MG63 (cell line): Measurements from ENCODE around the gene CAMKK1. TPM values are rescaled to one million over a fixed set of nuclear protein-coding genes. Genes with fewer than 3 reads are reported as not detected.

ENCODE experiments used
- DNase-seq: peaks from one replicate; pipeline ENCODE4 v3.0.0-alpha.2; 2020
- H3K27me3 ChIP-seq: fragments of 250-450 bp; sonication (Bioruptor Pico); 2 replicates; pipeline ENCODE4 v1.5.1; 2020; ENCODE audit warnings: mild to moderate bottlenecking, moderate library complexity
- H3K36me3 ChIP-seq: fragments of 250-450 bp; sonication (Bioruptor Pico); 2 replicates; pipeline ENCODE4 v1.5.1; 2020; ENCODE audit warnings: mild to moderate bottlenecking, moderate library complexity
- H3K4me3 ChIP-seq: fragments of 250-450 bp; sonication (Bioruptor Pico); 2 replicates; pipeline ENCODE4 v1.5.1; 2020; ENCODE audit warnings: mild to moderate bottlenecking, moderate library complexity
- H3K9me3 ChIP-seq: fragments of 250-450 bp; sonication (Bioruptor Pico); 2 replicates; pipeline ENCODE4 v1.5.1; 2020; ENCODE audit warnings: mild to moderate bottlenecking, moderate library complexity
- total RNA-seq: library from RNA; depleted of rRNA; stranded (reverse); fragments of >200 nt; shearing (Covaris generic); gene quantifications from 2 replicates; pipeline ENCODE4 v1.2.3, GENCODE V29; 2014; ENCODE audit warnings: low replicate concordance; rRNA removed

The CAMKK1 gene
- total RNA-seq: 3.1 and 3.9 TPM in 2 replicates

DNA sequence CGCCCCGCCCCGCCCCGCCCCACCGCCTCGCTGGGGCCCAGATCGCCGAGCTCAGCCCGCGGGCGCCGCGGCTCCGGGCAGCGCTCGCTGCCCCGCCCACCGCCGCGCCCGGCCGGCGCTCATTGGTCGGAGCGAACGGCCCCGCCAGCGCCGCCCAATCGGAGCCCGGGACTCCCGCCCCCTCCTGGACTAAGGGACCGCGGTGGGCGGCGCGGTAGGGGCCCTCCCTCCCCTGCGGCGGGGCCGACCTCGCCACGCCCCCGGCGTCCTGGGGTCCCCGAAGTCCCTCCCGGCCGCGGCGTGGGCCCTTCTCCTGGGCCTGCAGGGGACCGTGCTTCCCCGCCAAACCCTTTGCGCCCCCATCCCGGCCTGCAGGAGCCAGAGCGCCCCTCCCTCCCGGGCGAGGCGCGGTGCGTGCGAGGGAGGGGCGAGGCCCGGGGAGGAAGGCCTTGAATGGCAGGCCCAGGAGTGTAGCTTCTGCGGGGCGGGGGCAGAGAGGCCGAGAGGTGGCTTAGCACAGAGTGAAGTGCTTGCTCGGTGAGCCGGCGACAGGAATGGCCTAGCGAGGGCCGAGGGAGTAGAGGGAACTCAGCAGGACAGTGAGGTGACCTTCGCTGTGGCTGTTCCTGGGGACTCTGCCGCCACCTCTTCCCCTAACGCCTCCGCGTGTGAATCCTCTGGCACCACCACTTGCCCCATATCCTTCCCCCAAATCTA is at the start of gene CAMKK1:
CAMKK1 (minus strand) TSS at position 51 of the 717 bp plus-strand sequence. CDS start 7,366 bp downstream, outside the sequence.
- no peaks in the 10 kb centered on the region for H3K36me3 ChIP-seq
- DNase-seq: peak; percentile 84

DNA sequence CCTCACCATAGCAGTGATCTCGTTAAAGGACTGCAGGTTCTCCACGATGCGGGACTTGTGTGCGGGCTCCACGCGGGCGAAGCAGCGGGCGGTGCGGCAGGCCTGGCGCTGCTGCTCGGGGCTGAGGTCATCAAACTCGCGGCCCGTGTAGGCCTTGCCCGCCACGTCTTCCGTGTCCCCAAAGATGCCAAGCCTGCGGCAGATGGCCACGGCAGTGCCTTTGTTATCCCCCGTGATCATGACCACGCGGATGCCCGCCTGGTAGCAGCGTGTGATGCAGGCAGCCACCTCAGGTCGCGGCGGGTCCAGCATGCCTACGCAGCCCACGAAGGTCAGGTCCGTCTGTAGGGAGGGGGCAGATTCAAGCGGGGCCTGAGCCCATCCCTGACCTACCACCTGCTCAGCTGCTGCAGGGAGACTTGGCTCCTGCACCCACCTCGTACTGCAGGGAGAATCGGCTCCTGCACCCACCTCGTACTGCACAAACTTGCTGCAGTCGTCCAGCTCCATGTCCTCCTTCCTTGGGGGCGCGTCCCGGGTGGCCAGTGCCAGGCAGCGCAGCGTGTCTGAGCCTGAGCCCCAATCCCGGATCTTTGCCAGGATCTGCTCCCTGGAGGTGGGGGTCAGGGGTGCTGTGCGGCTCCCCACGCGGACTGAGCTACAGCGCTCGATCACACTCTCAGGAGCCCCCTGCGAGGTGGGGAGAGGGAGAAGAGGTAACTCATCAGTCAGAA is 48.3 kb upstream of the CAMKK1 start:
- DNase-seq: no peak
- H3K27me3 ChIP-seq: no peaks in the 10 kb centered on the region

More for the DNA sequence above, at the start of gene CAMKK1:
- Histone ChIP-seq H3K4me3 (peak within 1 kb of the TSS; percentile 56), H3K9me3 (no peaks in the 10 kb centered on the region), H3K27me3 (no peaks in the 10 kb centered on the region)

DNA sequence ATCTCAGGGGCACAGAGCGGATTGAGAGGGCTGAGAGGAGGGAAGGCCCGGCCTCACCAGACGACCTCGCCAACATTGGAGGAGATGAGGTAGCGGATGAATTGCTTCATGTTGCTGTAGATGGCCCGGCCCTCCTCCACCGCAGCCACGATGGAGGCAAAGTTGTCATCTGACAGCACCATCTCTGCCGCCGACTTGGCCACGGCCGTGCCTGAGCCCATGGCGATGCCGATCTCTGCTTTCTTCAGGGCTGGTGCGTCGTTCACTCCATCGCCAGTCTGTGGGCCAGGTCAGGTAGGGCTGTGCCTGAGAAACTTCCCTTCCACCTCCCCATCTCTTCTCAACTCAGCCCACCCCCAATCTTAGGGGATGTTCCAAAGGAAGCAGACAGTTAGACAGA is 44.5 kb upstream of the CAMKK1 start:
- Histone ChIP-seq H3K9me3 (no peaks in the 10 kb centered on the region), H3K36me3 (no peaks in the 10 kb centered on the region), H3K4me3 (no peak overlapping the region), H3K27me3 (no peaks in the 10 kb centered on the region)
- DNase-seq: no peak

More for the DNA sequence above, 48.3 kb upstream of the CAMKK1 start:
- Histone ChIP-seq H3K4me3 (no peak overlapping the region), H3K9me3 (no peaks in the 10 kb centered on the region), H3K36me3 (no peaks in the 10 kb centered on the region)

DNA sequence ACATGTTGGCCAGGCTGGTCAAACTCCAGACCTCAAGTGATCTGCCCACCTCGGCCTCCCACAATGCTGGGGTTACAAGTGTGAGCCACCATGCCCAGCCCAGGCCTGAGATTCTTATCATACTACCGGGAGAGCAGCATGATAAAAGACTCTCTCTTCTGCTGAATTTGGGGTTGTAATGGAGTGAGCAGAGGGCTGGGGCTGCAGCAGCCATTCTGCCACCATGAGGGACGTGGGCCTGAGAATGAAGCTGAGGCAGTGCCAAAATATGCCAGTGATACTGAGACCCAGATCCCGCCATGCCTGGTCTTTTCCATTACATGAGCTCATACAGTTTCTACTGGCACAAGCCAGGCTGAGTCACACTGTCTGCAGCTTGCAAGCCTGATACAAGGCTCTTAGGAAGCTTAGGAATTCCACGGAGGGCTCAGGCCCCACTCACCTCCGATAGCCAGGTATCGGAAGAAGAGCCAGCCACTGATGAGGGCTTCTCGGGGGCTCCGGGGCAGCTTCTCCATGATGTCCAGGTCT is 43.0 kb upstream of the CAMKK1 start:
- Histone ChIP-seq H3K4me3 (no peak overlapping the region), H3K36me3 (no peaks in the 10 kb centered on the region), H3K9me3 (no peaks in the 10 kb centered on the region), H3K27me3 (no peaks in the 10 kb centered on the region)
- peak; percentile 47 for DNase-seq

DNA sequence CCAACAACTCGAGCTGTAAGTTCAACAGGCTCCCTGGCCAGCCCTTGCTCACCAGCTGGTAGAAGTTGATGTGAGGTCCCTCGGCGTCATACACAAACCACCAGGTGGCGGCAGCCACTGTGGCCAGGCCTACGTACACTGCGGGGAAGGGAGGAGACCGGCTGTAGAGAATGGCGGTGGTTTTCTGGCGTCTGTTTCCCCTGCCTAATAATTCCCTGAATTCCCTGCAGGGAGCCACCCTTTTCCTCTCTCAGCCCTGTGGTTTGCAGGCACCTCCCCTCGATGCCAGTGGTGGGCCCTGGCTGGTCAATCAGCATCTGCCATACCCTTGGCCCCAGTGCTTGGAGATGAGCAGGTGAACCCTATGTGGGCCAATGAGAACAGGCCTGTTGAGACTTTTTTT is 42.3 kb upstream of the CAMKK1 start:
- Histone ChIP-seq H3K27me3 (no peaks in the 10 kb centered on the region), H3K36me3 (no peaks in the 10 kb centered on the region), H3K4me3 (no peak overlapping the region), H3K9me3 (no peaks in the 10 kb centered on the region)
- DNase-seq: no peak

DNA sequence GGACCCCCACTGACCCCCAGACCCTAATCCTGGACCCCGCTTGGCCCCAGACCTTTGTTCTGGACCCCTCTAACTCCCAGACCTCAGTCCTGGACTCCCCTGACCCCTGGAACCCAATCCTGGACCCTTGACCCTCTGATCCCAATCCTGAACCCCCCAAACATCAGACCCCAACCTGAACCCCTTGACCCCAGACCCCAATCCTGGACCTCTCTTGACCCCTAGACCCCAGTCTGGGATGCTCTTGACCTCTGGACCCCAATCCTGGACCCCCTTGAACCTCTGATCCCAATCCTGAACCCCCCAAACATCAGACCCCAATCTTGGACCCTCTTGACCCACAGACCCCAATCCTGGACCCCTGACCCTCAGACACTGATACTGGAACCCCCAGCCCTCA is 36.9 kb upstream of the CAMKK1 start:
- Histone ChIP-seq H3K9me3 (no peaks in the 10 kb centered on the region), H3K27me3 (no peaks in the 10 kb centered on the region)

DNA sequence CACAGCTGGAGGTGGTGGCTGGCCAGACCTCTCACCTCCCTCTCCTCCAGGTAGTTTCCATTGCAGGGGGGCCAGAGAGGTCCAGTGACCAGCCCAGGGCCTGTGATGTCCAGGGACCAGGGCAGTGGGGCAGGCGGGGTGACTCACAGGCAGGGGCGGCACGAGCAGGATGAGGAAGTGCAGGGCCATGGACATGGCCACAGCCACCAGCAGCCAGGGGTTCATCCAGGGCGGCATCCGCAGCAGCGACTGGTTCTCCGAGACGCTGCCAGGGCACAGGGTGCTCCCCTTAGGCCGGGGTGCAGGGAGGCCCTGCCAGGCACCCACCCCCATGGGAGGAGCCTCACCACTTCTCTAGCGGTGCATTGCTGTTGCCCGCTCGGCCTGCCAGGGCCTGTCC is 36.3 kb upstream of the CAMKK1 start:
- Histone ChIP-seq H3K9me3 (no peaks in the 10 kb centered on the region), H3K27me3 (no peaks in the 10 kb centered on the region), H3K4me3 (no peak overlapping the region), H3K36me3 (no peaks in the 10 kb centered on the region)
- DNase-seq: no peak

More for the DNA sequence above, 36.9 kb upstream of the CAMKK1 start:
- no peak for DNase-seq
- no peaks in the 10 kb centered on the region for H3K36me3 ChIP-seq
- no peak overlapping the region for H3K4me3 ChIP-seq

DNA sequence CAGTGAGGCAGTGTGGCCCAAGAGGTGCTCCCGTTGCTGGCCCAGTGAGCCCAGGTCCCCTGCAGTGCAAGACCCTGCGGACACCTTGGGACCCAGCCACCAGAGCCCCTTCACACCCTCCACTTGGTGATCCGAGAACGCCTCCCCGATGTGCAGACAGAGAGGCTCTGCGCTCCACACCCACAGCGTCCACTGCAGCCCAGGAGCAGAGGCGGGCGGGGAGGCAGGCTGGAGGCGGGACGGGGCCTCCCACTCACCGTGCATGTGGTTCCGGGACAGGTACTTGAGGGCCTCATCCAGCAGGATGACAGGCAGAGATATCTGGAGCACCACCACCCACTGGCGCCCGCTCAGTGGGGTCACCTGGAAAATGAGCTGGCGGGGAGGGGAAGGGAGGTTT is 35.6 kb upstream of the CAMKK1 start:
- Histone ChIP-seq H3K36me3 (no peaks in the 10 kb centered on the region), H3K9me3 (no peaks in the 10 kb centered on the region), H3K27me3 (no peaks in the 10 kb centered on the region), H3K4me3 (no peak overlapping the region)
- DNase-seq: no peak

DNA sequence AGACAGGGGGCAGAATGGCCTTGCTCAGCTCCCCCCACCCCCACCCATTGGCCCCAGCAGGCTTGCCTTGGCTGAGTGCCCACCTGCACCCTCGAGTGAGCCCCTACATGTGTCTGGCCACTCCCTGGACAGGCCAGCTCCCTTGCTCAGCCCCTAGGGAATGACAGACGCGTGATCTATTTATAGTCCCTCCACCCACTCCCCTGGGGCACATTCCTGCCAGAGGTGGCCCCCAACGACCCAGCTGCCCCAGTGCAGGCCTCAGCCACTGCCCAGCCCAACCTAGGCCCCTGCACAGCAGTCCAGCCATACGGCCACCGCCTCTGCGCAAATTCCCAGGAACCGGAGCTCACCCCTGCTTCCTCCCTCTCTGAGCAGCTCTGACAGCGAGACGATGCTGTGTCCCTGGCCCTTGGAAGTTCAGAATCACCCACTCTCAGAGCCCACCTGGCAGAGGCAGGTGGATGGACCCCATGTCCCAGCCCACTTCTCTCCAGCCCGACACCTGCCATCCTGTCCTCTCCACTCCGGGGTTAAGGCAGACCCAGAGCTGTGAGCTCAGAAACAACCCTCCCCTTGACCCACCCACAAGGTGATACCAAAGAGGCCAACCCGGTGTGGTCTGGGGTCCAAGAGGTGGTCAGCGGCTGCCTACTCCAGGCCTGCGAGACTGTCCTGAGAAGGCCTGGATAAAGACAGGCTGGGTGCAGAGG is 34.9 kb upstream of the CAMKK1 start:
- DNase-seq: no peak
- Histone ChIP-seq H3K36me3 (no peaks in the 10 kb centered on the region), H3K27me3 (no peaks in the 10 kb centered on the region), H3K4me3 (no peak overlapping the region), H3K9me3 (no peaks in the 10 kb centered on the region)

DNA sequence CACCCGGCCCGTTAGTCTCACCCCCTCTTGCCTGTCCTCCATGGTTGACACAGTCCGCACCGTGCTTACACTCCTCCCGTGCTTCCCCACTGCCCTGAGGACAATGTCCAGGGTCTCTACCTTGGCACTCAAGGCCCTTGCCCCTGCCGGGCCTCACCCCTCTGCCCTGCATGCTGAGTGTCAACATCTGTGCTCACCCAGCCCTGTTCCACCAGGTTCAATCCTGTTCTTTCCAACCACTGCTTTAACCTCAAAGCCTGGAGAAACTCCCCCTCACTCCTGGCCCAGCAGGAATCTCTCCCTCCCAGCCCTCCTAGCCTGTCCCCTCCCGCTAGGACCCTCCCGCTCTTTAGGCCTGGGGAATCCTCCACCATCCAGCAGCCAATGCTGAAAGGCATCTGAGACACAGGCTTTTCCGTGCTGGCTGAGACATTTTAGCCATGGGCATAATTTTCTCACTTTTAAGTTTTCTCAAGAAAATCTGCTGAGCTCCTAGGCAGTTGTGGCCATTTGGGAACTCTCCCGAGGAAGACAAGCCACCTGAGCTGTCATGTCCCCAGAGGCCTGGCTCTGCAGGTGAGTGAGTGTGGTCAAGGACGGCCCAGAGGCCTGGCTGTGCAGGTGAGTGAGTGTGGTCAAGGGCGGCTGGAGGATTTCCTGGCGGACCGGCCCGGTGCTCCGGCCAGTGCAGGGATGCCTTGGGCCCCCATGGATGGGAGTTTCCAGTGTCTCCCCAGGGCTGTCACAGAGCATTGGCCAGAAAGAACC is 34.2 kb upstream of the CAMKK1 start:
- no peaks in the 10 kb centered on the region for H3K27me3 ChIP-seq
- H3K9me3 ChIP-seq: no peaks in the 10 kb centered on the region
- H3K4me3 ChIP-seq: no peak overlapping the region
- H3K36me3 ChIP-seq: no peaks in the 10 kb centered on the region
- no peak for DNase-seq

DNA sequence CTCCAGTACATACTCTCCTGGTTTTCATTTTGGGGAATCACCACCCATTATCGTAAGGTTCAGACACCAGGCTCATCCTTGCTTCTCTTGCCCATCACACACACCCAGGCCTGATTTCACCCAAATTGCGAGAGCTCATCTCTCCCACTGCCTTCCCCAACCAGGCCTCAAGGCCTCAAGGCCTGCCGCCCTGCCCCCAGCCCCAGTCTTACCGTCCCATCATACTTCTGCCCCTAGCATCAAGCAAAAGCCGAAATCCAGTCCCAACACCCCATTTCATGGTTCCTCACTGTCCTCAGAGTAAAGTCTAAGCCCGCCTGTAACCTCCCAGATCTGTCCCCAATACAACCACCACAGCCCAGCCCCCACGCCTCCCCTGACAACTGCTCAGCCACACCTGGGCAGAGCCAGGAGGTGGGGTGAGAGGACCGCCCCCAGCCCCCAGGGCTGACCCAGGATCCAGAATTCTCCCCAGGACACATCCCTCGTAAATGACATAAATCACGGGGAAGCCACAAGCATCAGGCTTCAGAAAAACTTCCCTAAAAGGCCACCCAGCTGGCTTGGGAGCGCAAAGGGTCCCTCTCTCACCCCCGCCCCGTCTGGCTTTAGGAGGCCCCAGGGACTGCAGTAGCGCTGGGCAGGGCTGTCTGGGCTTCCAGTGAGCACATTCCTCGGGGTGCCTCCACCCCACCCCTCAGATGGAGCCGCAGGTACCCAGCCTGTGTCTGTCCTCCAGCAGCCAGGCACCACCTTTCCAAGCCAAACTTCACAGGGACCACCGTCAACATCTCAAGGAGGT is 33.0 kb upstream of the CAMKK1 start:
- no peaks in the 10 kb centered on the region for H3K27me3 ChIP-seq
- no peaks in the 10 kb centered on the region for H3K36me3 ChIP-seq
- H3K9me3 ChIP-seq: no peaks in the 10 kb centered on the region
- no peak for DNase-seq
- no peak overlapping the region for H3K4me3 ChIP-seq

DNA sequence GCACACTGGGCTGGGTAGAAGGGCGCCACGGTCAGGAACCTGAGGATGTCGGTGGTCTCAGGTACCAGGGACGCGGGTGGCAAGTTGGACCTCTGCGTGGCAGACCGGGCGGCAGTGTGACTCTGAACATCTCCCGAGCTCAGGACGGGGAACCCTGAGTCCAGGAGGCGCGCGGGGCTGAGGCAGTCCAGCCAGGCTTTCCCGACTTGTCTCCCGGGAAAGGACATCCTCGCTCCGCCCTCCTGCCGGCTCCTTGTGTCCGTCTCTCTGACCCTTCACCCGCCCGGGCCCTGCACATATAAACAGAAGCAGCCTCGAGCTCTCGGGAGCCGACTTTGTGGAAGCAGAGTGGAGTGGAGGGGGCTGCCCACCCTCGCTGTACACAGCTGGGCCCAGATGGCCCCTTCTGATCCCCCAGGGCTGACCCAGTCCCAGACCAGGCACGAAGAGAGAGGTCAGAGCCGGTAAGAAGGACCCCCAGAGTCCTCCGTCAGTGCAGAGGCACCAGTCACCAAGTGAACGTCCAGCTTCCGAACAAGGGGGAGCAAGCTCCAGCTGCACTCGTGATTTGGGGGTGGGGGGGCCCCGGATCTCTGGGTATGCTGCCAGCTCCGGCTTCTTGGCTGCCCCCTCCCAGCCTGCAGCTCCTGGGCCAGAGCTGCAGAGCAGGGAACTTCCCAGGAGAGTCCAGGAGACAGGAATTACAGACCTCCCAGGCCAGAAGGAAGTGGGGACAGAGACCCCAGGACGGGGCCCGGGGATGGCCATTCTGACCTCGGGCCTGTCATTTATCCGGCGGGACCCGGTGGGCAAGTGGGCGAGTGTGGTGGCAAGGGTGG is 31.9 kb upstream of the CAMKK1 start:
- H3K9me3 ChIP-seq: no peaks in the 10 kb centered on the region
- H3K27me3 ChIP-seq: no peaks in the 10 kb centered on the region
- no peaks in the 10 kb centered on the region for H3K36me3 ChIP-seq
- no peak for DNase-seq
- no peak overlapping the region for H3K4me3 ChIP-seq

DNA sequence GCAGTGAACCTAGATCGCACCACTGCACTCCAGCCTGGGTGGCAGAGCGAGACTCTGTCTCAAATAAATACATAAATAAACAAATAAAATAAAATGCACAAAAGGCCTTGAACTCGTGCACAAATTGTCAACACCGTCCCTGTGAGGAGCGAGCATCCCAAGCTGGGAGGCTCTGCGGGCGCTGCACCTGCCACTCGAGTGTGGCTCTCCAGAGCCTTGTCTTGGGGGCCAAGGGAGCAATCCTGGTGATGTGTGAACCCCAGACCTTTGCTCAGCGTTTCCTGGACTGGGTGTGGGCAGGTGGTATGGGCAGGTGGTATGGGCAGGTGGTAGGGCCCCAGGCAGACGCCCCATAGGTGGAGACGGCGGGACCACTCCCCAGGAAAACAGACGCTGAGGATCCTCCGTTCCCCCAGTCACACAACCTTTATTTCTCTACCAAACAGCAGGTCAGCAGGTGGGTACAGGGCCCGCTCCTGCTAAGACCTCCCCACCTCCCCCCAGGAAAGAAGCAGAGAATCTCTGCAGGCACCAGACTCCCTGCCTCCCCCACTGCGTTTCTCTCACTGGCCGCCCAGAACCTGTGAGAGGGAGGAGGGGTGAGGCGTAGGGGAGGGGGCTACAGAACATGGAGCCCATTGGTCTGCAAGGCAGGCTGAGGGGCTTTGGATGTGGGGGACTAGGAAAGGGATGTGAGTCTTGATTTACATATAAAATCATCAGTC is 30.8 kb upstream of the CAMKK1 start:
- Histone ChIP-seq H3K27me3 (no peaks in the 10 kb centered on the region), H3K4me3 (no peak overlapping the region), H3K36me3 (no peaks in the 10 kb centered on the region), H3K9me3 (no peaks in the 10 kb centered on the region)
- DNase-seq: no peak

DNA sequence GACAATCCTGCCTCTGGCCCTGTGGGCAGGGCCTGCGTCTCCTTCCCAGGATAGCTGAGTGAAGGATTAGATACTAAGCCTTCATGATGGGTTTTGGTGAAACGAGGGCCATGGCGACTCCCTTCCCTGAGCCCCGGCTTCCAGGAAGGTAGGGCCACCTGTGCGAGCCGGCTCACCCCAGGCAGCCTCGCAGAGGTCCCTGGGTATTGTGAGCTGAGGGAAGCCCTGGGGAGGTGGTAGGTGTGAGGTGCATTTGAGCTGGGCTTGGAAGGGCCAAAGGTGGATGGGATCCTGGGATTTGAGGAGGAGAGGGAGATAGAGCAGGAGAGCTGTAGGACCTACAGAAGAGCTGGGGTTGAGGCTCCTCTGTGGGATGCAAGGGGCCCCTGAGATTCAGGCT is 29.9 kb upstream of the CAMKK1 start:
- Histone ChIP-seq H3K36me3 (no peaks in the 10 kb centered on the region), H3K9me3 (no peaks in the 10 kb centered on the region), H3K27me3 (no peaks in the 10 kb centered on the region), H3K4me3 (no peak overlapping the region)
- DNase-seq: no peak
